ENCODE measurements around the gene C4orf51. TPM values are rescaled to one million over a fixed set of nuclear protein-coding genes. Genes with fewer than 3 reads are reported as not detected.

Gene C4orf51
- total RNA-seq, 2 experiments from 2014 or later: not detected

DNA sequence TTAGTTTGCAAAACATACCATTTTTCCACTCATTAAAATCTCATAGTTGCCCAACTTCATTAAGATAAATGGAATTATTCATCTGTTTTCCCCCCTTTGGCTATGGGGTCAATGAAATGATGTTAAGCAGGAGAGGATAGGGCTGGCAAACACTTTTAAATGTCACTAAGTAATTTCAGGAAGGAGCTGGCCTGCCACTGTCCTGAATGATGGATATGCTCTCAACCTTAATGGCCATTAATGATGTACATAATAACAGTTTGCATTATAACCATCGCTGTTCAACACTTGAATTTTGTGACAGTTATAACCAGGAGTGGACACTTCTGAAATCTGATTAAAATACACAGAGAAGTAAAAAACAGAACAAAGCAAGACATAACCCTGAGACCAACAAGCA is 77.2 kb downstream of the C4orf51 start:
- TF ChIP-seq, protein P1, sequence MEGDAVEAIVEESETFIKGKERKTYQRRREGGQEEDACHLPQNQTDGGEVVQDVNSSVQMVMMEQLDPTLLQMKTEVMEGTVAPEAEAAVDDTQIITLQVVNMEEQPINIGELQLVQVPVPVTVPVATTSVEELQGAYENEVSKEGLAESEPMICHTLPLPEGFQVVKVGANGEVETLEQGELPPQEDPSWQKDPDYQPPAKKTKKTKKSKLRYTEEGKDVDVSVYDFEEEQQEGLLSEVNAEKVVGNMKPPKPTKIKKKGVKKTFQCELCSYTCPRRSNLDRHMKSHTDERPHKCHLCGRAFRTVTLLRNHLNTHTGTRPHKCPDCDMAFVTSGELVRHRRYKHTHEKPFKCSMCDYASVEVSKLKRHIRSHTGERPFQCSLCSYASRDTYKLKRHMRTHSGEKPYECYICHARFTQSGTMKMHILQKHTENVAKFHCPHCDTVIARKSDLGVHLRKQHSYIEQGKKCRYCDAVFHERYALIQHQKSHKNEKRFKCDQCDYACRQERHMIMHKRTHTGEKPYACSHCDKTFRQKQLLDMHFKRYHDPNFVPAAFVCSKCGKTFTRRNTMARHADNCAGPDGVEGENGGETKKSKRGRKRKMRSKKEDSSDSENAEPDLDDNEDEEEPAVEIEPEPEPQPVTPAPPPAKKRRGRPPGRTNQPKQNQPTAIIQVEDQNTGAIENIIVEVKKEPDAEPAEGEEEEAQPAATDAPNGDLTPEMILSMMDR (IDR thresholded peaks at IDR 0.05): no peak
- Mint-ChIP-seq H3K4me1 (ENCODE audit: low read depth) (peaks cover 29% of the 10 kb centered on the region), H3K9me3 (no peaks in the 10 kb centered on the region), H3K27me3 (peaks cover 2% of the 10 kb centered on the region), H3K27ac (peak overlapping the region; percentile 56), H3K36me3 (ENCODE audit: low read depth) (peaks cover 44% of the 10 kb centered on the region), H3K4me3 (no peak overlapping the region)
- ATAC-seq (no peak), DNase-seq (no peak)
- CTCF ChIA-PET: no interaction called here
- POLR2A ChIA-PET: no interaction called here
- intact Hi-C loops (cut with micrococcal nuclease): no loop called here

DNA sequence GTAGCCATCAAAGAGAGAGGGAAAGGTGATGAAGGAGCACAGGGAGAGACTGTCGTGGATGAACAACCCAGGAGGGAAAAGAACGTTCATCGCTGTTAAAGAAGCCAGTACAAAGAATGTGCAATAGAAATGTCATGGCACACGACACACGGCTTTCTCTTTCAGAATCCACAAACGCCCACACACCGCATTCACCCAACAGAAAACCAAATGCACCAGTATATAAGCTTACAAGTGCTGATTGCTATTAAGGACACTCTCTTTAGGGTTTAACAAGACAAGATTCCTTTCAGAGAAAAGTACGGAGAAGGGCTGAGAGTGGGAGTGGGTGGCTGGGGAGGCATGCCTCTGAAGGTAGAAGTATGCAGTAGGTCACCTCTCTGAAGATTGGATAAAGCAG is 80.2 kb downstream of the C4orf51 start:
- H3K4me1 Mint-ChIP-seq (ENCODE audit: low read depth): peaks cover 29% of the 10 kb centered on the region
- DNase-seq (peak; percentile 57), ATAC-seq (peak; percentile 28)
- ChIA-PET POLR2A (no interaction called here), CTCF (interaction anchor here (1.2 kb wide), 1 partner anchor 17 kb away, joined by 3 read pairs; no protein-coding TSS in a partner anchor)
- H3K27ac Mint-ChIP-seq: peak overlapping the region; percentile 47
- TF ChIP-seq, protein P1 (IDR thresholded peaks at IDR 0.05): no peak
- H3K27me3 Mint-ChIP-seq: no peaks in the 10 kb centered on the region
- H3K36me3 Mint-ChIP-seq (ENCODE audit: low read depth): peaks cover 69% of the 10 kb centered on the region
- H3K4me3 Mint-ChIP-seq: no peak overlapping the region
- no peaks in the 10 kb centered on the region for H3K9me3 Mint-ChIP-seq
- intact Hi-C loops (cut with micrococcal nuclease): no loop called here

- ChIA-PET CTCF (interaction anchor here (1.2 kb wide), 1 partner anchor 18 kb away, joined by 3 read pairs; no protein-coding TSS in a partner anchor), POLR2A (interaction anchor here (0.8 kb wide), 1 partner anchor 174 kb away, joined by 3 read pairs; no protein-coding TSS in a partner anchor)
- intact Hi-C loops (cut with micrococcal nuclease): no loop called here
- Mint-ChIP-seq H3K9me3 (no peaks in the 10 kb centered on the region), H3K4me3 (no peak overlapping the region), H3K4me1 (ENCODE audit: low read depth) (peaks cover 23% of the 10 kb centered on the region), H3K27me3 (no peaks in the 10 kb centered on the region), H3K36me3 (ENCODE audit: low read depth) (peaks cover 79% of the 10 kb centered on the region), H3K27ac (no peak overlapping the region)
- DNase-seq (no peak), ATAC-seq (no peak)
- TF ChIP-seq, protein P1 (IDR thresholded peaks at IDR 0.05): no peak
These were observed 81.3 kb downstream of the C4orf51 start for GRCh38 chr4:145760961-145761929.

GRCh38 chr4:145762719-145763118 is 82.8 kb downstream of the C4orf51 start:
- POLR2A ChIA-PET: interaction anchor here (0.6 kb wide), 1 partner anchor 16 kb away, joined by 3 read pairs; no protein-coding TSS in a partner anchor
- Mint-ChIP-seq H3K27me3 (no peaks in the 10 kb centered on the region), H3K27ac (no peak overlapping the region), H3K9me3 (no peaks in the 10 kb centered on the region), H3K36me3 (ENCODE audit: low read depth) (peaks cover 86% of the 10 kb centered on the region), H3K4me3 (no peak overlapping the region), H3K4me1 (ENCODE audit: low read depth) (peaks cover 26% of the 10 kb centered on the region)
- TF ChIP-seq, protein P1 (IDR thresholded peaks at IDR 0.05): no peak
- DNase-seq: no peak
- ATAC-seq: no peak
- intact Hi-C loops (cut with micrococcal nuclease): no loop called here
- CTCF ChIA-PET: no interaction called here

- H3K36me3 Mint-ChIP-seq (ENCODE audit: low read depth): peaks cover 86% of the 10 kb centered on the region
- no peak overlapping the region for H3K4me3 Mint-ChIP-seq
- POLR2A ChIA-PET: interaction anchor here (0.6 kb wide), 1 partner anchor 17 kb away, joined by 3 read pairs; no protein-coding TSS in a partner anchor
- H3K27ac Mint-ChIP-seq: peak overlapping the region; percentile 7
- DNase-seq (no peak), ATAC-seq (no peak)
- H3K9me3 Mint-ChIP-seq: no peaks in the 10 kb centered on the region
- CTCF ChIA-PET: no interaction called here
- H3K4me1 Mint-ChIP-seq (ENCODE audit: low read depth): peaks cover 29% of the 10 kb centered on the region
- H3K27me3 Mint-ChIP-seq: no peaks in the 10 kb centered on the region
- intact Hi-C loops (cut with micrococcal nuclease): no loop called here
- TF ChIP-seq, protein P1 (IDR thresholded peaks at IDR 0.05): no peak
These were observed 83.5 kb downstream of the C4orf51 start for GRCh38 chr4:145763399-145763798.
